ENCODE measurements around the gene CNTN4.

The CNTN4 gene

GRCh38 chr3:3082234-3082924 lies 983.7 kb downstream of the CNTN4 start:
- DNase-seq (ENCODE audit: low read depth), result no peak
- H3K4me3 ChIP-seq (ENCODE audit: low read depth, low read length), result no peak overlapping the region
- no peak for TF ChIP-seq CTCF (IDR thresholded peaks at IDR 0.05; ENCODE audit: low read depth, low read length, missing control alignments)

- no peak for DNase-seq (ENCODE audit: low read depth)
- no peak overlapping the region for H3K4me3 ChIP-seq (ENCODE audit: low read depth, low read length)
- TF ChIP-seq CTCF (IDR thresholded peaks at IDR 0.05; ENCODE audit: low read depth, low read length, missing control alignments), result no peak
Measured at GRCh38 chr3:3084890-3085289, 986.2 kb downstream of the CNTN4 start.

GRCh38 chr3:3085782-3086181 lies 987.1 kb downstream of the CNTN4 start:
- DNase-seq (ENCODE audit: low read depth), result no peak
- TF ChIP-seq CTCF (IDR thresholded peaks at IDR 0.05; ENCODE audit: low read depth, low read length, missing control alignments), result no peak
- H3K4me3 ChIP-seq (ENCODE audit: low read depth, low read length), result no peak overlapping the region

- DNase-seq (ENCODE audit: low read depth), result no peak
- TF ChIP-seq CTCF (IDR thresholded peaks at IDR 0.05; ENCODE audit: low read depth, low read length, missing control alignments), result no peak
- no peak overlapping the region for H3K4me3 ChIP-seq (ENCODE audit: low read depth, low read length)
Measured at GRCh38 chr3:3086239-3086638, 987.6 kb downstream of the CNTN4 start.

- H3K4me3 ChIP-seq (ENCODE audit: low read depth, low read length), result no peak overlapping the region
- TF ChIP-seq CTCF (IDR thresholded peaks at IDR 0.05; ENCODE audit: low read depth, low read length, missing control alignments), result no peak
- no peak for DNase-seq (ENCODE audit: low read depth)
Measured at GRCh38 chr3:3087279-3087678, 988.6 kb downstream of the CNTN4 start.

GRCh38 chr3:3087716-3088465 lies 989.2 kb downstream of the CNTN4 start:
- no peak overlapping the region for H3K4me3 ChIP-seq (ENCODE audit: low read depth, low read length)
- TF ChIP-seq CTCF (IDR thresholded peaks at IDR 0.05; ENCODE audit: low read depth, low read length, missing control alignments), result no peak
- no peak for DNase-seq (ENCODE audit: low read depth)
